Measurements from ENCODE around the gene PRMT7.

Gene PRMT7

DNA sequence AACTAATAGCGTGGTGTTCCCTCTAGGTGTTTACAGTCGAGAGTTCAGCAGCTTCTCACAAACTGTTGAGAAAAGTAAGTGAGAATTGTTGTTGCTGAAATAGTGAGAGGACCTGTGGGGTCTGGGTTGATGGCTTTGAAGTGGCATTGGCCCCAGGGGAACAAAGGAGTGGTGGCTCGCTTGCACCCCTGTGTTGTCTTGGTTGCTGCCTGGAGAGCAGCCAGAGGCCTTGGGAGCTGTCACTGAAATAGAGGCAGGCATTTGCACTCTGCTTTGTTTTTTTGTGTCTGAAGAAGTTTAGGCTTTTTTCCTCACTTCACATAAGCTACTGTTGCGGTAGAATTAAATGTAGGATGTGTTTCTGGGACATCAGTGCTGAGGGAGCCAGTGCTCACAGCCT, 36.8 kb downstream of the PRMT7 start:
- no peak for DNase-seq (ENCODE audit: low spot score)

DNA sequence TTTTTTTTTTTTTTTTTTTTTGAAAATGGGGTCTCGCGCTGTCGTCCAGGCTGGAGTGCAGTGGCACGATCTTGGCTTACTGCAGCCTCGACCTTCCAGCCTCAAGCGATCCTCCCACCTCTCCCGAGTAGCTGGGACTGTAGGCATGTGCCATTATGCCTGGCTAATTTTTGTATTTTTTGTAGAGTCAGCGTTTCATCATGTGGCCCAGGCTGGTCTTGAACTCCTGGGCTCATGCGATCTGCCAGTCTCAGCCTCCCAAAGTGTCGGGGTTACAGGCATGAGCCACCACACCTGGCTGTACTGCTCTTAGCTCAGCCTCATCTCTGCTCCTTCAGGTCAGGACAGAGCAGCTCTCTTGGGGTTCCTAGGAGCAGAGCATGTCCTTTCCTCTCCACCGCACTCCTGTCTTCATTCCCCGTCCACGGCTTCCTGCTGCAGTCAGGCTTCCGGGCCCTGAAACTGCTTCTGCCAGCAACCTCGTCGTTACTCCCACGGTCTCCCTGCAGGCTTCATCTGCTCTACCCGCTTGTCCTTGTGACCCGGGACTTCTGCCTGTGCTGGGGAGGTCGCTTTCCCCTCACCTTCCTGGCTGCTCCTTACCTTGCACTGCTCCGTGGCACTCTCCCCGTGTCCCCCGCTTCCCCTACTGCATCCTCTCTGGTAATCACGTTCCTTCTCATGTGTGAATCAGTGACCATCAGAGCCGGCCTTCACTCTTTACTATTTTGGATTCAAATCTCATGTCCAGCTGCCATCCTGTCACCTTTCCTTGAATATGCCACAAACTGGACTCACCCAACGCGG, 38.0 kb downstream of the PRMT7 start:
- DNase-seq (ENCODE audit: low spot score) = no peak

DNA sequence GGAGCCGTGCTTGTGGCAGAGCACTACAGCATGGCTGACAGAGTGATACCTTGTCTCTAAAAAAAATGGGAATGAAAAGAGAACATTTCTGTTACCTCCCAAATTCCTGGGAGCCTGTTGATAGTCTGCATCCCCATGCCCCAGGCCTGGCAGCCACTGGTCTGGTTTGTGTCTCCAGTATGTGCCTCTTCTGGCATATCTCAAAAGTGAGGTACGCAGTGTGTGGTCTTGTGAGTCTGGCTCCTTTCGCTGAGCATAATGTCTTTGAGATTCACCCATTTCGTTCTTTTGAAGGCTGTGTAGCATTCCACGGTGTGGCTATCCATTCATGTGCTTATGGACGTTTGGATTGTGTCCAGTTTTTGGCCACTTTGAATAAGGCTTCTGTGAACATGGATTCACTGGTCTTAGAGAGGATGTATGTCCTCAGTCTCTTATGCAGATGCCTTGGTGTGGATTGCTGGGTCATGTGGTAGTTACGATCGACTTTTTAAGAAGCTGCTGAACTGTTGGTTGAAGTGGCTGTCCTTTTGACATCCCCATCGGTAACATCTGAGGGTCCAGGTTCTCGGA, 39.1 kb downstream of the PRMT7 start:
- no peak for DNase-seq (ENCODE audit: low spot score)

DNA sequence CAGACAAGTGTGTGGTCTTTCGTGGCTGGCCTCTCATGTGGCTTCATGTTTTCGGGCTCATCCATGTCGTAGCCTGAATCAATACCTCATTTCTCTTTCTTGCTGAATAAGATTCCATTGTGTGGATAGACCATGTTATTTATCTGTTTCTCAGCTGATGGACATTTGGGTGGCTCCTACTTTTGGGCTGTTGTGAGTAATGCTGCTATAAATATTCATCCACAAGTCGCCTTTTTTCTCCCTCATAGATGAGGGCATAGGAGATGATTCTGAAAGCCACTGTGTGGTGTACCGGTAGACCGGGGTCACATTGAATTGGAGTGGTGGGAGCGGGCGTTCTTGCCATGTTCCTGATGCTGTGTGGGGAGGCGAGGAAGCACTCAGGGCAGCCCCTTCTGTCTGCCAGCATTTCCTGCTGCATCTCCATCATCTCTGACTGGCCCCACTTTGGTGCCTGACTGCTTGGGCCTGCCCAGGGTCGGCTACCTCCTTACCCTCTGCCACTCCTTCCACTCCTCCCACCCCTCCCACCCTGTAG, 40.1 kb downstream of the PRMT7 start:
- no peak for DNase-seq (ENCODE audit: low spot score)

DNA sequence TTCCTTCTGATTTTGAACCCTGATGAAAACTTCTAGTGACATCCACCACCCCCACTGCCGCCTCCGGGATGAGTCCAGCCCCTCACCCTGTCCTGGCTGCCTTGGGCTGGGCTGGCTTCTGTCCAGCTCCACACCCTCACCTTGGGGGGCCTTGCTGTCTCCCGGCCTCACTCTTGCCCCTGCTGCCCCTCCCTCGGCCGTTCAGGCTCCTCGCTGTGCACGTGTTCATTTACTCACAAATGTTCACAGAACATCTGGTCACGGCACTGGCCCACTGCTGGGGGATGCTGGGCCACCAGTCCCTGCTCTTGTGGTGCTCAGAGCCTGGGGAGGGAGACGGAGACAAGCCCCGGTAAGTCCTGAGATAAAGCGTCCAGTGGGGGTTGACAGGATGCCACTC, 40.6 kb downstream of the PRMT7 start:
- DNase-seq (ENCODE audit: low spot score) = no peak

DNA sequence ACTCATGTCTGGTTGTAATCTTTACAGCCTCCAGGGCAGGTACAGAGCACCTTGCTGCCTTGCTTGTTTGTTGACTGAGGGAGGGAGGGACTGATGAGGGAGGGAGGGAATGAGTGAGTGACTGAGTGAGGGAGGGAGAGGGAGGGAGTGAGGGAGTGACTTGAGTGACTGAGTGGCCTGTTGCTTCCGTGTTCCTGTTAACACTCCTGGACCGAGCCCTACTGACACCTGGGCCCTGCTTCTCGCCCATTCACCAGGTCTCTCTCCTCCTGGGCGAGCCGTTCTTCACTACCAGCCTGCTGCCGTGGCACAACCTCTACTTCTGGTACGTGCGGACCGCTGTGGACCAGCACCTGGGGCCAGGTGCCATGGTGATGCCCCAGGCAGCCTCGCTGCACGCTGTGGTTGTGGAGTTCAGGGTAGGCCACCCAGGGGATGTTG, 41.2 kb downstream of the PRMT7 start:
- DNase-seq (ENCODE audit: low spot score) = no peak

DNA sequence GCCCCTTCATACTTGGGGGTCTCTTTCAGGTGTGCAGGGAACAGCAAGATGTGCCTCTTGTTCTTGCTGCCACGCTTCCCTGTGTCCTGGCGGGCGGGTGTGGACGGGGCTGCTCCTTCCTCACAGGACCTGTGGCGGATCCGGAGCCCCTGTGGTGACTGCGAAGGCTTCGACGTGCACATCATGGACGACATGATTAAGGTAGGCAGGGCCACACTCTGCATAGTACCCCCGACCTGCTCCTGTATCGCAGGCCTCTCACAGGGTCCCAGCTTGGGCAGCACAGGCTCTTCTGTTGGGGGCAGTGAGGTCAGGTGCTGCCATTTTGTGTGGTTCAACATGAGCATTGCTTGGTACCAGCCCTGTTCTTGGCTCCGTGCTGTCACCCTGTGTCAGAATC, 42.5 kb downstream of the PRMT7 start:
- DNase-seq (ENCODE audit: low spot score) = no peak

DNA sequence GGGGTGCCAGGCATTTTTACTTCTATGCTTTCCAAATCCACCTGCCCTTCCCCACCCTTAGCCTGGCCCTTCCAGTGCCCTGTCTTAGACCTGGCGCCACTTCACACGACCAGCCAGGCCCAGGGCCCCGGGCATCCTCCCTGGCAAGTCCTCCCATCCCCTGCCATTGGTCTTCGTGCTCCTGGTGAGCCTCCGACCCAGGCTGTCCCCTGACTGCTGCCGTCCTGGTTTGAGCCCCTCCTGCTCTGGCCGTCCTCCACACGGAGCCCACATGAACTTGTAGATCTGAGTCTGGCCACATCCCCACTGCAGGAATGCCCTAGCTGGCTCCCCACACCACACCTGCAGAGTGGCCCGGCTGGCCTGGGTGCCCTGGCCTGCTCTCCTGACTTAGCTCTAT, 44.0 kb downstream of the PRMT7 start:
- DNase-seq (ENCODE audit: low spot score) = no peak

DNA sequence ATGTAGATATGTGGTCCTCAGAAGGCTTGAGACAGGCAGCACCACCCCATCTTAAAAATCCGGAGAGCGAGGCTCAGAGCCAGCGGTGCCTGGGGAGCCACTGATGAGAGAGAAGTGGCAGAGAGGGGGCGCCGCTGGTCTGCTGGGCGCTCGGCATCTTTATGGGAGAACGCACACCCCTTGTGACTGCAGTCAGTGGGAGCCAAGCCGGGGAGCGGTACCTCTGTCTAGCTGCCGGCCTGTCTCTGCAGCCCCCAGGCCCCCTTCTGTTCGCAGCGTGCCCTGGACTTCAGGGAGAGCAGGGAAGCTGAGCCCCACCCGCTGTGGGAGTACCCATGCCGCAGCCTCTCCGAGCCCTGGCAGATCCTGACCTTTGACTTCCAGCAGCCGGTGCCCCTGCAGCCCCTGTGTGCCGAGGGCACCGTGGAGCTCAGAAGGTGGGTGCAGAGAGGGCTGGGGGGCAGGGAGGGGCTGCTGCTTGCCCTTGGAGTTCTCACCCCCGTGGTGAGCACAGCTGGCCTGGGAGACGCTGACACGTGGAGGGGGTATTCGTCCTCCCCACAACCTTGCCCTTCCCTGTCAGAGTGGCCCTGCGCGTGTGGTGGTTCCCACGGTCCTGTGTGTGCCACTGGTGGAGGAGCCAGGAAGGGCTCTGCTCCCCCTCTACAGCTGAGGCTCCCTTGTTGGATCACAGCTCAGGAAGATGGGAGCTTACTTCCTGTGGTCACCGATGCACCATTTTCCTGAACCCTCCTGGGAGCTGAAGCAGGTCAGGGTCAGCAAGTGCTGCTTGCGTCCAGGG, 44.8 kb downstream of the PRMT7 start:
- DNase-seq (ENCODE audit: low spot score) = no peak

DNA sequence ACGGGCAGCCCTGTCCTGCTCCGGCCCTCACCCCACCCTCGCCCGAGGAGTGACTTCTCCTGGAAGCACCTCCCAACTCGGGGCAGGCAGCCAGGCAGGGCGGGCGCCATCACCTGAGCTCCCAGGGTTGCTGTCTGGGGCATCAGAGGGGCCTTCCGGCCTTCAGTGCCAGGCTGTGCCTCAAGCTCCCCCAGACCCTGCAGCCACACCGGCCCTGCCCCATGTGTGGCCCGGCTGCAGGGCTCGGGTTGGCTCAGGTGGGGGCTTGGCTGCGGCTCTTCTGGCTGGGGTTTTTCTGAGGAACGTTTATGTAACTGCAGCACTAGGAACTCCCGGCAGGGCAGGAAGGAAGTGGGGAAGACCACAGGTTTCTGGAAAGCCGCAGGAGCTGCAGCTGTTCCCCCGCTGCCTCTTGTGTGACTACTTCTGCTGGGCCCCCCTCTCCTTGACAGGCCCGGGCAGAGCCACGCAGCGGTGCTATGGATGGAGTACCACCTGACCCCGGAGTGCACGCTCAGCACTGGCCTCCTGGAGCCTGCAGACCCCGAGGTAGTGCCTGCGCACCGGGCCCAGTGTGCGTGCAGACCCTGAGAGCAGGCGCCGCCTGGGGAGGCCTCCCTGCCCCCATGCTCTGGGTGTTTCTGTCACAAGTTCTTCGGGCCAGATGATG, 45.6 kb downstream of the PRMT7 start:
- no peak for DNase-seq (ENCODE audit: low spot score)

DNA sequence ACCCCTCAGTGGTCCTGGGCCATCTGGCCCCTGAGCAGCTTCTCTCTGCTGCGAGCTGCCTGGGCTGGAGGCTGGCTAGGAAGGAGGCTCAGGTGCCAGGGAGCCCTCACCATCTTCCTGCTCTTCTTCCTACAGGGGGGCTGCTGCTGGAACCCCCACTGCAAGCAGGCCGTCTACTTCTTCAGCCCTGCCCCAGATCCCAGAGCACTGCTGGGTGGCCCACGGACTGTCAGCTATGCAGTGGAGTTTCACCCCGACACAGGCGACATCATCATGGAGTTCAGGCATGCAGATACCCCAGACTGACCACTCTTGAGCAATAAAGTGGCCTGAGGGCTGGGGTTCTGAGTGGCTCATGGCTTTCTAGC, 46.1 kb downstream of the PRMT7 start:
- DNase-seq (ENCODE audit: low spot score) = no peak

DNA sequence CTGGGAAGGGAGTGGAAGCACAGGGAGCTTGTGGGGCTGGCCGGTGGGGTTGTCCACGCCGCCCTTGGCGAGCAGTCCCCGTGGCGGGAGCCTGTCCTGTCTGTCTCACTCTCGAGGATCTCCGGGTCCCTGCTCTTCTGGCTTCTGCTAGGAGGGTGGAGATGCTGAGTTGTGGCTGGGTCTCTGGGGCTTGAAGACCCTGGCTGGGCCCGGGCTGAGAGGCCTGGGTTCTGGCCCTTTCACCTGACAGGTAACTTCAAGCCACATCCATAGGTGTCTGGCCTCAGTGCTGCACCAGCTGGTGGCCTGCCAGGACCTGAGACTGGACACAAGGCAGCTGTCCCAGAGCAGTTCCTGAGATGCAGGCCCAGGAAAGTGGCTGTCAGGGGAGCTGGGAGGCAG, 46.7 kb downstream of the PRMT7 start:
- DNase-seq (ENCODE audit: low spot score) = no peak

DNA sequence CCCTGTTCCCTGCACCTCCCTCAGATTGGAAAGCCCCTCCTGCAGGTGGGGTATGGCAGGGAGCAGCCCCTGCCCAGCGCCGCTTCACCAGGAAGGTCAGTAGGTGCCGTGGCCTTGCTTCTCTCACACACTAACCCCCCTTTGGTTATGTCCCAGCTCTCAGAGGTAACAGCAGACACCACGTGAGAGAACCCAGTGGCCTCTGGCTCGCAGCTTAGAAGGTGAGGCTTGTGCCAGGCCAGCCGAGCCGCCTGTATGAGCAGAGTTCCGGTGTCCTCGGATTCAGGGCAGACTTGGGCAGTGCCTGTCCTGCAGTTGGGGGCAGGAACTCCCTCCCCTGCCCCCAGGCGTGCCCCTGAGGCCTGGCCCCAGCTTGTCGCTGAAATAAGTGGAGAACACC, 47.1 kb downstream of the PRMT7 start:
- no peak for DNase-seq (ENCODE audit: low spot score)

DNA sequence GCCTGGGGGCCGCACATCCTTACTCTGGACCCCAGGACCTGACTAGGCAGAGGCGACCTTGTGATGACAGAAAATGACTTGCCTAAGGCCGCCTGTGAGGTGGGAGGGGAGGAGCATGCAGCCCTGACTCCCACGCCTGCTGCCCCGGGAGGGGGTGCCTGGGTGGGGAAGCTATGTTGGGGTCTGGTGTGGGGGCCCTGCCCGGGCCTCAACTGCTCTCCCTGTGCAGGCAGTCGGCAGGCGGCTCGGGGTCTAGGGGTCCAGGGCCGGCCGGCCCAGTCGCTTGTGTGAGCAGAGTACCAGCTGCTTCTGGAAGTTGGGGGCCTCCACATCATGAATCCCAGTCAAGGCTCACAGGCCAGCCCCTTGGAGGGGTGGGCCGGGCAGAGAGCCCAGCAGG, 48.1 kb downstream of the PRMT7 start:
- no peak for DNase-seq (ENCODE audit: low spot score)

DNA sequence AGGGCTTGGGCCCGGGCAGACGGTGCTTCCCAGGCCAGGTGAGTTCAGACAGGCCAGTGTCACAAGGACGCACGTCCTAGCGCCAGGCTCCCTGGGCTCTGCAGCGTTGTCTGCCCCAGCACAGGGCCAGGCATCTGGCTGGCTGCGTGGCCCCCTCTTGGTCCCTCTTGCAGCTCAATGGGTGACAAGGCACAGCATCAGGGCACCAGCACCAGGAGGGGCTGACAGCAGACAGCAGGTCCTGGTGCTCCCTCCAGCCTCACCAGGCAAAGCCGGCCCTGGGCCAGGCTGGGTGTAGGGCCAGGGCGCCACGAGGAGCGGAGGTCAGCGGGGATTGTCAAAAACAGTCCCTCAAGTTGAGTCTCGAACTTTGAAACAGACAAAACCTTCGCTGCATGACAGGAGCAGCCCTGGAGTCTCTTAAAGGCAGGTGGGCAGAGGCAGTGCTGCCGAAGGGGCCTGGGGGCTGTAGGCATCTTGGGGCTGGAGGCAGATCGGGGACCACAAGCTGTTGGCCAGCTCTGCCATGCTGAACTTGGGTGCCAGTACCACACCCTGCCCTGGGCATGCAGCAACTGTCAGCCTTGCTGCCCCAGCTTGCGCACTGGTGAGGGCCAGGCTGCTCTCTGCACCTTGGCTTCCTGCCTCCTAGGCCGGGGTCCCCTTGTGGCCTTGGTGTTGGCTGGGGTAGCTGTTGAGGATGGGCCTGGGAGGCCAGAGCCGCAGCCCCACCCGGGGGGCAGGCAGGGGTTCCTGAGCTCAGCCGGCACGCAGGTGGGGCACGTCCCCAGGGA, 48.8 kb downstream of the PRMT7 start:
- no peak for DNase-seq (ENCODE audit: low spot score)

DNA sequence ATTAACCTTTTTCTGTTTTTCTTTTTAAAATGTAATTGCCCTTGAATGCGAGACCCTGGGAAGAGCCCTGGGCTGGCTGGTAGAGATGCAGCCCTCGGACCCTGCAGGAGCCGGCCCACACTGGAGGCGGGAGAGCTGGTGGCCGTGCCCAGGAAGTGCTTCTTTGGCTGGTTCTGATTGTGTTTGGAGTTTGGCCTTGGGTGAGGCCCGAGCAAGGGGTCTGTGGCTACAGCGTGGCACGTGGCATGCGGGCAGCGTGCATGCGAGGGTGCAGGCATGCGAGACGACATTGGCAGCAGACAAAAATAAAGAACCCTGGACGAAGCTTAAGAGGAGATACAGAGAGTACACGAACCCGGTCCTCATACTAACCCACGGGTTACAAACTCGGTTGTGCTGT, 49.7 kb downstream of the PRMT7 start:
- DNase-seq (ENCODE audit: low spot score) = no peak

DNA sequence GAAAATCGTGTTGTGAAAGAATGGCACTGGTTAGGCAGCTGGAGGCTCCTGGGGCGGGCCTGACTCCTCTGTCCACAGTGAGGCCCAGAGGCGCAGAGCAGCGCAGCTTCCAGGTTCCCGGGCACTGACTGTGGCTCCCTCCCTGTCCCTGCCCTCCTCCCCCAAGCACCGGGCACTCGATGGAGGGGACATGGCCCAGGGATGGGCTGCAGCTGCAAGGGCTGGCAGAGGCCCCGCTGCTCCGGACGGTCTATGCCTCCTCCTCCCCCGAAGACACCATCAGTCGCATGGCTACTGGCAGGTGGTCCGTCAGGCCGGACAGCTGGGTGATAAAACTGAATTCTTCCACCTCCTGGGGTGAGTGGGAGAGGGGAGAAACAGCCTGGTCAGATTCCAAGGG, 50.1 kb downstream of the PRMT7 start:
- DNase-seq (ENCODE audit: low spot score) = no peak

DNA sequence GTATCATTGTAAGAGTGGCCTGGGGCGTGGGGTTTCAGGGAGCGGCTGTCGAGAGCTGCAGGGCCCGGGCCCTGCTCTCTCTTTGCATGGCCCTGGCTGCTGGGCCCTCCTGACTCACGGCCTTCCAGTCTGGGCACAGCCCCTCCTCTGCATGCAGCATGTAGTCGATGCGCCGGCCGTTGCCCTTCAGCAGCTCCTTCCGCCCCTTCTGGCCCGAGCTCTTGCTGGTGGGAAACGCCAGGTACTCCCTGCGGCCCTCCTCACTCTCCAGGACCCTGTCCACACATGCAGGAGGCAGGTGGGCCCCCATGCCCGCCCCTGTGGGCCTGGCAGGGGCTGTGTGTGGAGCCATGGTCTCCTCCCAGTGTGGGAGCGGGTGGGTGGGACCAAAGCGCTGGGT, 50.7 kb downstream of the PRMT7 start:
- DNase-seq (ENCODE audit: low spot score) = no peak

DNA sequence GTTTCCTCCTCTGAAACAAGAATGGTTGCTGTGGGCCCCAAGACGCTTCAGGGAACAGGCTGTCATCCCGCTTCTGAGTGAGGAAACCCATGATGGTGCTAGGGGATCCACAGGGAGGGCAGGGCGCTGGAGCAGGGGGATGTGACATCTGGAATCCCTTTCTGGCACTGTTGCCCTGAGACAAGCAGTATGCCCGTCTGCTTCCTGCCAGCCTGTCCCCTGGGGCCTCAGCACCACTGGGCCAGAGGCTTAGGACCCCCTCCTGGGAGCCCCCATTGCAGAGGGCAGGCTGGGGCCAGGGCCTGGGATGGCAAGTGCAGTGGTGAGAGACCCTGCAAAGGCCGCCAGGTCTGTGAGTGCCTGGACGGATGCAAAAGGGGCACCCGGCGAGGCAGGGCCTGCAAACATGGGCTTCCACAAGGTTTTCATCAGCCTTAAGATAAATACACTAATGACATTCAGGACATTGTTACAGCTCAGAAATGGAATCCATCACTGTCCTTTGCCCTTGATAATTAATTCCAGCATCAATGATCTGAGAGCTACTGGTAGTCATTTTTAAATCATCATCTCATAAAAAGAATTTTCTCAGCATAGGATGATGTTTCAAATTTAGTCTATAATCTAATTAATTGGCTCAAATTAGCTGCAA, 51.6 kb downstream of the PRMT7 start:
- no peak for DNase-seq (ENCODE audit: low spot score)

DNA sequence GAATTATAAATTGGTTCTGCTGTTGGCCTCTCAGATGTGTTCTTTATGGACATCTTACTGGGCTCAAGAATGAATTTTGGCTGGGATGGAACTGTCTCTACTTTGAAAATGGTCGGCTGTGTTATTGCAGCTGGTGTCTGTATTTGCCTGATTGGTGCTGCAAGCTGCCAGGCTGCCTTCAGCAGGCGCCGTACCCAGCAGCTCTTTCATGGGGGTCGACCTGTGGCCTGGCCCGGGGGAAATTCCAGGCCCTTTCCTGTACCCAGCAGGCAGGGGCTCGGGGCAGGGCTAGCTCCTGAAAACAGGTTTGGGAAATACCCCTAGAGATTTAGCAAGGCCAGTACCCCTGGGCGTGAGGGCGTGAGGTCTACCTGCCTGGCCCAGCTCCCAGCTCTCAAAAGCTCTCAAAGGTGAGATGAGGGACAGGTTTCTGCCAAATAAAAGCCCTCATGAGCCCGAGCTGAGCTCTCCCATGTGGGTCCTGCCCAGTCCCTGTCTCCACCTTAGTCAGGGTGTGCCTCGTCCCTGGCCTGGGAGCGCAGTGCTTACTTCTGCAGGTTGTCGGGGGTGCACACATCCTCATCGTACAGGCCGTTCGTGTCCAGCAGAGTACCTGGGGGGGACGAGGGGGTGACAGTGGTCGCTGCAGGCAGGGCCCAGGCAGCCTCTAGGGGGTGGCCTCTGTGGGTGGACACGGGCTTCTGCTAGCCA, 52.3 kb downstream of the PRMT7 start:
- no peak for DNase-seq (ENCODE audit: low spot score)
